SK-N-SH (cell line): Measurements from ENCODE around the gene SNX33. TPM values are rescaled to one million over a fixed set of nuclear protein-coding genes. Genes with fewer than 3 reads are reported as not detected.

Source experiments
- CTCF ChIA-PET: fragments of 300-600, 350-600 bp; formaldehyde crosslinking; extraction: SDS; loops from one replicate; lab custom pipeline; 2021; lab: Yijun Ruan, JAX
- POLR2A ChIA-PET: fragments of 350-600 bp; sonication (Branson Sonifier 250); formaldehyde crosslinking; extraction: SDS; loops from one replicate; lab custom pipeline; 2020; ENCODE audit warnings: antibody characterized with exemption, inconsistent platforms; lab: Yijun Ruan, JAX
- DNase-seq: peaks from one replicate; pipeline ENCODE4 v3.0.0; 2012
- H2AFZ ChIP-seq: fragments of 200-600 bp; sonication (generic); 2 replicates; pipeline ENCODE4 v1.8.1; 2016; ENCODE audit warnings: antibody characterized with exemption, mild to moderate bottlenecking, low read depth
- H3F3A ChIP-seq: fragments of 200-600 bp; sonication (generic); replicated peaks from 2 replicates; pipeline ENCODE3; 2016; ENCODE audit warnings: antibody characterized with exemption, mild to moderate bottlenecking; ENCODE audit not compliant: insufficient read depth
- H3K27ac ChIP-seq, 2 experiments: fragments of 200-500 bp in 1 of 2; fragments of 200-600 bp in 1 of 2; sonication (Bioruptor generic) in 1 of 2; sonication (generic), shearing (Covaris generic) in 1 of 2; 2 replicates each; pipeline versions ENCODE4 v1.5.1 to v1.6.1; 2014 to 2016; ENCODE audit warnings: low read depth in 2 of 2, inconsistent platforms in 1 of 2, low read length in 1 of 2, mild to moderate bottlenecking in 1 of 2, mixed read lengths in 1 of 2
- H3K27me3 ChIP-seq: fragments of 200-600 bp; sonication (generic), shearing (Covaris generic); 2 replicates; pipeline ENCODE4 v1.6.1; 2016; ENCODE audit warnings: mixed run types; ENCODE audit not compliant: insufficient read depth
- H3K36me3 ChIP-seq, 2 experiments: fragments of 200-500 bp in 1 of 2; fragments of 200-600 bp in 1 of 2; sonication (Bioruptor generic) in 1 of 2; sonication (generic) in 1 of 2; replicated peaks in 1 of 2; 2 replicates each; pipeline versions ENCODE3 to v1.5.1; 2014 to 2016; ENCODE audit warnings: low read length in 1 of 2, mild to moderate bottlenecking in 1 of 2; ENCODE audit not compliant: insufficient read depth in 2 of 2, control insufficient read depth in 1 of 2
- H3K4me1 ChIP-seq, 2 experiments: fragments of 200-500 bp in 1 of 2; fragments of 200-600 bp in 1 of 2; sonication (Bioruptor generic) in 1 of 2; sonication (generic), shearing (Covaris generic) in 1 of 2; 2 replicates each; pipeline versions ENCODE4 v1.5.1 to v1.6.1; 2014 to 2016; ENCODE audit warnings: low read depth in 1 of 2, low read length in 1 of 2, mixed run types in 1 of 2; ENCODE audit not compliant: insufficient read depth in 2 of 2, control insufficient read depth in 1 of 2
- H3K4me2 ChIP-seq: fragments of 200-600 bp; sonication (generic), shearing (Covaris generic); 2 replicates; pipeline ENCODE4 v1.6.1; 2017; ENCODE audit warnings: mixed run types
- H3K4me3 ChIP-seq, 2 experiments: fragments of 200-500 bp in 1 of 2; fragments of 200-600 bp in 1 of 2; sonication (Bioruptor generic) in 1 of 2; sonication (generic), shearing (Covaris generic) in 1 of 2; 2 replicates each; pipeline versions ENCODE4 v1.5.1 to v1.8.1; 2014 to 2016; ENCODE audit warnings: low read depth in 2 of 2, inconsistent platforms in 1 of 2, low read length in 1 of 2, mild to moderate bottlenecking in 1 of 2, mixed read lengths in 1 of 2, moderate library complexity in 1 of 2
- H3K79me2 ChIP-seq: fragments of 200-600 bp; sonication (generic); 2 replicates; pipeline ENCODE4 v1.8.1; 2017; ENCODE audit warnings: mild to moderate bottlenecking; ENCODE audit not compliant: insufficient read depth
- H3K9ac ChIP-seq: fragments of 200-600 bp; sonication (generic); 2 replicates; pipeline ENCODE4 v1.6.1; 2017; ENCODE audit warnings: mixed run types
- H3K9me2 ChIP-seq: fragments of 200-600 bp; sonication (generic); 2 replicates; pipeline ENCODE4 v1.6.1; 2017; ENCODE audit warnings: mixed run types
- H3K9me3 ChIP-seq: fragments of 200-600 bp; sonication (generic); 2 replicates; pipeline ENCODE4 v1.6.1; 2017; ENCODE audit warnings: mixed run types, mild to moderate bottlenecking, moderate library complexity
- H4K20me1 ChIP-seq: fragments of 200-600 bp; sonication (generic); 2 replicates; pipeline ENCODE4 v1.6.1; 2017; ENCODE audit warnings: mild to moderate bottlenecking, mixed run types; ENCODE audit not compliant: insufficient read depth
- CTCF ChIP-seq: fragments of 200-600 bp; sonication (generic); IDR thresholded peaks from 2 replicates; pipeline ENCODE4 v1.6.1; 2017; ENCODE audit warnings: antibody characterized with exemption, mild to moderate bottlenecking, moderate library complexity
- ELF1 ChIP-seq: IDR thresholded peaks from 2 replicates; pipeline ENCODE4 v1.4.0; 2012
- EP300 ChIP-seq, 2 experiments: IDR thresholded peaks; 2 replicates each; pipeline versions ENCODE4 v1.4.0 to v1.6.1; 2012; ENCODE audit warnings: borderline replicate concordance in 1 of 2, low read depth in 1 of 2, low read length in 1 of 2
- FOSL2 ChIP-seq: IDR thresholded peaks from 2 replicates; pipeline ENCODE4 v1.4.0; 2012; ENCODE audit warnings: low read depth, mild to moderate bottlenecking, moderate library complexity, borderline replicate concordance
- FOXJ3 ChIP-seq: sonication (generic); formaldehyde crosslinking; IDR thresholded peaks from 2 replicates; pipeline ENCODE4 v1.5.1; 2020; ENCODE audit warnings: mild to moderate bottlenecking, missing genetic modification reagents
- GABPA ChIP-seq: IDR thresholded peaks from 2 replicates; pipeline ENCODE4 v1.4.0; 2012; ENCODE audit warnings: low read depth, mild to moderate bottlenecking
- GATA2 ChIP-seq: sonication (generic); formaldehyde crosslinking; IDR thresholded peaks from 2 replicates; pipeline ENCODE4 v1.5.0; 2020; ENCODE audit warnings: mild to moderate bottlenecking, missing genetic modification reagents
- MXI1 ChIP-seq: IDR thresholded peaks from 2 replicates; pipeline ENCODE4 v1.6.1; 2012; ENCODE audit warnings: mild to moderate bottlenecking, low read depth, low read length, improper control_type of control experiment
- NRF1 ChIP-seq: IDR thresholded peaks from 2 replicates; pipeline ENCODE4 v1.6.1; 2012; ENCODE audit warnings: low read depth, mild to moderate bottlenecking, low read length
- POLR2AphosphoS5 ChIP-seq: IDR thresholded peaks from 2 replicates; pipeline ENCODE4 v1.6.1; 2012; ENCODE audit warnings: low read depth, low read length
- RXRA ChIP-seq: IDR thresholded peaks from 2 replicates; pipeline ENCODE4 v1.4.0; 2012; ENCODE audit warnings: low read depth, mild to moderate bottlenecking, borderline replicate concordance
- SIN3A ChIP-seq: IDR thresholded peaks from 2 replicates; pipeline ENCODE4 v1.6.1; 2012; ENCODE audit warnings: low read depth, mild to moderate bottlenecking, low read length, moderate library complexity, borderline replicate concordance
- SMC3 ChIP-seq: IDR thresholded peaks from 2 replicates; pipeline ENCODE4 v1.6.1; 2012; ENCODE audit warnings: low read depth, low read length, improper control_type of control experiment
- TAF1 ChIP-seq: IDR thresholded peaks from 2 replicates; pipeline ENCODE4 v1.6.1; 2012; ENCODE audit warnings: low read depth, mild to moderate bottlenecking, low read length, moderate library complexity, borderline replicate concordance
- TCF12 ChIP-seq: IDR thresholded peaks from 2 replicates; pipeline ENCODE4 v1.4.0; 2012
- USF1 ChIP-seq: IDR thresholded peaks from 2 replicates; pipeline ENCODE4 v1.4.0; 2012; ENCODE audit warnings: low read depth, borderline replicate concordance
- WGBS: methylation state at CpG from one replicate; pipeline ENCODE4 v1.1.6; 2017; ENCODE audit warnings: low lambda C conversion rate; 5-methylcytosine and 5-hydroxymethylcytosine counted together
- polyA plus RNA-seq, 3 experiments: library from polyadenylated mRNA; depleted of rRNA; stranded (reverse); fragments of >200 nt; gene quantifications; 2 replicates each; pipeline ENCODE4 v1.2.3, GENCODE V29; 2012
- TF ChIP-seq, protein P1 (sequence below): fragments of 150-350 bp; IDR thresholded peaks from 2 replicates; pipeline ENCODE4 v1.6.1; 2017; ENCODE audit warnings: antibody characterized with exemption, low read length, low read depth, borderline replicate concordance
- TF ChIP-seq, protein P2 (sequence below): IDR thresholded peaks from 2 replicates; pipeline ENCODE4 v1.4.0; 2012; ENCODE audit warnings: low read depth, borderline replicate concordance

Gene SNX33
- polyA plus RNA-seq, 1 of the 3 experiments (the other 2 are of a cell fraction): 7.7 TPM

GRCh38 chr15:75659928-75660645 is 12.4 kb downstream of the SNX33 start:
- no peak overlapping the region for H2AFZ ChIP-seq
- H4K20me1 ChIP-seq: peaks cover 15% of the 10 kb centered on the region
- ChIA-PET CTCF (interaction anchor here (3.2 kb wide), 1 partner anchor 13 kb away, joined by 22 read pairs; the partner anchor contains the start of gene SNX33), POLR2A (interaction anchor here (1.8 to 1.9 kb wide), 2 partner anchors 12 to 20 kb away, joined by 6 read pairs; partner anchors contain the start of genes IMP3 and SNX33)
- TF ChIP-seq SMC3 (no peak), FOXJ3 (CRISPR knock-in tag) (no peak), EP300 (IDR thresholded peaks at IDR 0.05; ENCODE audit: borderline replicate concordance in 1 of 2, low read depth in 1 of 2, low read length in 1 of 2) (no peak), MXI1 (peak; percentile 97), NRF1 (no peak), GABPA (no peak), USF1 (no peak)
- H3K9me2 ChIP-seq: no peaks in the 10 kb centered on the region
- H3K4me2 ChIP-seq: 0 out of 2 replicates have a peak overlapping the region, but pooled peaks have one; percentile 58
- DNase-seq: peak; percentile 82
- H3K27me3 ChIP-seq: no peaks in the 10 kb centered on the region
- peaks cover 0 to 13% of the 10 kb centered on the region in 2 experiments for H3K36me3 ChIP-seq
- peaks cover 16 to 34% of the 10 kb centered on the region in 2 experiments; a peak in 3 of 4 replicates for H3K4me1 ChIP-seq
- WGBS: 80% methylated on average over 10 of the region's 17 CpGs
- H3K27ac ChIP-seq: peak overlapping the region; percentile 77 to 96
- peak overlapping the region; percentile 67; the same call in 1 of the 2 replicates for H3K9ac ChIP-seq
- no peaks in the 10 kb centered on the region for H3K9me3 ChIP-seq
- peaks cover 19% of the 10 kb centered on the region for H3F3A ChIP-seq
- peaks cover 36% of the 10 kb centered on the region for H3K79me2 ChIP-seq
- H3K4me3 ChIP-seq: no peak overlapping the region

DNA sequence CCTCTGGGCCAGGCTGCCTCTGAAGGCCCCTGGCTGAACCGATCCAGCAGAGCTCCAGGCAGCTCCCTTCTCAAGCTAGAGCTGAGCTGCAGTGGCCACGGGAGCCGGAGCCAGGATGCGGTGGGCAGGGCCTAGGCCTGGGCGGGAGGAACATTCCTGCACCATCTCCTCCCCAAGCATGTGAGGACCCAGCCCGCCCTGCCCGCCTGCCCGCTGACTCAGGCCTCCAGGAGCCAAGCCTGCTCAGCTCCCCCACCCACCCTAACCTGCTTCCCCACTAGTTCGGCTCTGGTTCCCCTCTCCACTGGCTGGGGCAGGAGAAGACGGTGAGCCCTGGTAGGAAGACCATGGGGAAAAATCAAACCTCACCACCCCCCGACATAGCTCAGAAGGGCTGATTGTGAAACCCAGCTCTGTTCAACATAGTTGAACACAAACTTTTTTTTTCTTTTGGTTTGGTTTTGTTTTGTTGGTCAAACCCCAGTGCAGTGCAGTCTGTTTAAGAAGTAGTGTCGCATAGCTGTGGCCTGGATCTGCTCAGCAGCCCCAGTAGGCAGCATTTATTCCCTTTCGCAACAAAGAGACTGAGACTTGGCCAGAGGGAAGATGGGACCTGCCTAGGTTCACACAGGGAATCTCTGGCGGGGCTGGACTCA is 13.5 kb downstream of the SNX33 start:
- Histone ChIP-seq H3K4me1 (peaks cover 20 to 34% of the 10 kb centered on the region in 2 experiments; a peak in 3 of 4 replicates), H3K27ac (peak overlapping the region; percentile 77 to 96), H3K4me2 (peak overlapping the region; percentile 58), H3K27me3 (no peaks in the 10 kb centered on the region), H3K79me2 (peaks cover 30% of the 10 kb centered on the region), H2AFZ (no peak overlapping the region), H3K9ac (peak overlapping the region; percentile 72), H3K9me2 (no peaks in the 10 kb centered on the region), H4K20me1 (peaks cover 4% of the 10 kb centered on the region; the same call in 1 of the 2 replicates), H3F3A (peaks cover 26% of the 10 kb centered on the region), H3K4me3 (no peak overlapping the region), H3K36me3 (peaks cover 0 to 13% of the 10 kb centered on the region in 2 experiments), H3K9me3 (no peaks in the 10 kb centered on the region)
- 76% methylated on average over 9 of the region's 14 CpGs for WGBS
- ChIA-PET POLR2A (interaction anchor here (1.8 to 1.9 kb wide), 2 partner anchors 14 to 21 kb away, joined by 6 read pairs; partner anchors contain the start of genes IMP3 and SNX33), CTCF (interaction anchor here (1.6 to 3.2 kb wide), 3 partner anchors 12 to 294 kb away, joined by 4 to 22 read pairs (median 5); partner anchors contain the start of gene SNX33)
- DNase-seq: no peak
- peak; percentile 36; the same call in 1 of the 2 replicates for TF ChIP-seq TCF12
- no peak for TF ChIP-seq GATA2 (CRISPR knock-in tag)
- TF ChIP-seq, protein P1, sequence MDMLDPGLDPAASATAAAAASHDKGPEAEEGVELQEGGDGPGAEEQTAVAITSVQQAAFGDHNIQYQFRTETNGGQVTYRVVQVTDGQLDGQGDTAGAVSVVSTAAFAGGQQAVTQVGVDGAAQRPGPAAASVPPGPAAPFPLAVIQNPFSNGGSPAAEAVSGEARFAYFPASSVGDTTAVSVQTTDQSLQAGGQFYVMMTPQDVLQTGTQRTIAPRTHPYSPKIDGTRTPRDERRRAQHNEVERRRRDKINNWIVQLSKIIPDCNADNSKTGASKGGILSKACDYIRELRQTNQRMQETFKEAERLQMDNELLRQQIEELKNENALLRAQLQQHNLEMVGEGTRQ: no peak
- TF ChIP-seq POLR2AphosphoS5: peak; percentile 74
- TF ChIP-seq FOSL2: peak; percentile 38; the same call in 1 of the 2 replicates
- no peak for TF ChIP-seq RXRA
- no peak for TF ChIP-seq ELF1
- peak; percentile 72; the same call in 1 of the 2 replicates for TF ChIP-seq TAF1
- no peak for TF ChIP-seq CTCF
- TF ChIP-seq, protein P2, sequence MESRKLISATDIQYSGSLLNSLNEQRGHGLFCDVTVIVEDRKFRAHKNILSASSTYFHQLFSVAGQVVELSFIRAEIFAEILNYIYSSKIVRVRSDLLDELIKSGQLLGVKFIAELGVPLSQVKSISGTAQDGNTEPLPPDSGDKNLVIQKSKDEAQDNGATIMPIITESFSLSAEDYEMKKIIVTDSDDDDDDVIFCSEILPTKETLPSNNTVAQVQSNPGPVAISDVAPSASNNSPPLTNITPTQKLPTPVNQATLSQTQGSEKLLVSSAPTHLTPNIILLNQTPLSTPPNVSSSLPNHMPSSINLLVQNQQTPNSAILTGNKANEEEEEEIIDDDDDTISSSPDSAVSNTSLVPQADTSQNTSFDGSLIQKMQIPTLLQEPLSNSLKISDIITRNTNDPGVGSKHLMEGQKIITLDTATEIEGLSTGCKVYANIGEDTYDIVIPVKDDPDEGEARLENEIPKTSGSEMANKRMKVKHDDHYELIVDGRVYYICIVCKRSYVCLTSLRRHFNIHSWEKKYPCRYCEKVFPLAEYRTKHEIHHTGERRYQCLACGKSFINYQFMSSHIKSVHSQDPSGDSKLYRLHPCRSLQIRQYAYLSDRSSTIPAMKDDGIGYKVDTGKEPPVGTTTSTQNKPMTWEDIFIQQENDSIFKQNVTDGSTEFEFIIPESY: no peak
- no peak for TF ChIP-seq SIN3A
- TF ChIP-seq USF1: no peak
